Measurements from ENCODE around the gene CCT8L2.
"Not testable (repeated sequence)": the region's sequence is repeated elsewhere in the genome, so short reads cannot be mapped to it uniquely, and the experiment has no call there.

Gene CCT8L2, protein sequence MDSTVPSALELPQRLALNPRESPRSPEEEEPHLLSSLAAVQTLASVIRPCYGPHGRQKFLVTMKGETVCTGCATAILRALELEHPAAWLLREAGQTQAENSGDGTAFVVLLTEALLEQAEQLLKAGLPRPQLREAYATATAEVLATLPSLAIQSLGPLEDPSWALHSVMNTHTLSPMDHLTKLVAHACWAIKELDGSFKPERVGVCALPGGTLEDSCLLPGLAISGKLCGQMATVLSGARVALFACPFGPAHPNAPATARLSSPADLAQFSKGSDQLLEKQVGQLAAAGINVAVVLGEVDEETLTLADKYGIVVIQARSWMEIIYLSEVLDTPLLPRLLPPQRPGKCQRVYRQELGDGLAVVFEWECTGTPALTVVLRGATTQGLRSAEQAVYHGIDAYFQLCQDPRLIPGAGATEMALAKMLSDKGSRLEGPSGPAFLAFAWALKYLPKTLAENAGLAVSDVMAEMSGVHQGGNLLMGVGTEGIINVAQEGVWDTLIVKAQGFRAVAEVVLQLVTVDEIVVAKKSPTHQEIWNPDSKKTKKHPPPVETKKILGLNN

DNA sequence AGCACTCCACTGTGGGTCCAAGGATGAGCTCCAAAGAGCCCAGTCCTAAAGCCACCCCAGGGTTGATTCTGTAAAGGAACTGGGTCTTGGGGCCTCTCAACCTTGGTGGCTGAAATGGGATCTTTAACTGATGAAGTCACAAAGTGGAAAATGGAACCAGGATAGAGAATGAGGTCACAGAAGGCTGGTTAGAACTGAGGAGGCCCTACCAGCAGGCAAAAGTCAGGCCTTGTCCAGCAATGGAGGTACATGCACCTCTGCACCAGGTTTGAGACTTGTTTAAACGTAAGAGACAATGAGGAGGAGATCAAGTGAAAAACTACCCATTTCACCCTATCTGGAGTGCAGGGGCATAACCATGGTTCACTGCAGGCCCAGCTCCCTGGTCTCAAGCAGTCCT lies at the start of gene CCT8L2:
Gene CCT8L2 (minus strand): TSS at position 101 of the 400 bp plus-strand sequence. CDS start 260 bp downstream, outside the sequence.
- not testable (repeated sequence) for DNase-seq

DNA sequence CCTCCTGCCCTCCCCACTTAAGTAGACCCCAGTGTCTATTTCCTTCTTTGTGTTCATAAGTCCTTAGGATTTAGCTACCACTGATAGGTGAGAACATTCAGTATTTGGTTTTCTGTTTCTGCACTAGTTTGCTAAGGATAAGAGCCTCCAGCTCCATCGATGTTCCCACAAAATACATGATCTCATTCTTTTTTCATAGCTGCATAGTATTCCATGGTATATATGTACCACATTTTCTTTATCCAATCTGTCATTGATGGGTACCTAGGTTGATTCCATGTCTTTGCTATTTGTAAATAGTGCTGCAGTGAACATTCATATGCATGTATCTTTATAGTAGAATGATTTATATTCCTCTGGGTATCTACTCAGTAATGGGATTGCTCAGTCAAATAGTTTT lies 42.8 kb upstream of the CCT8L2 start:
- DNase-seq: not testable (repeated sequence)

DNA sequence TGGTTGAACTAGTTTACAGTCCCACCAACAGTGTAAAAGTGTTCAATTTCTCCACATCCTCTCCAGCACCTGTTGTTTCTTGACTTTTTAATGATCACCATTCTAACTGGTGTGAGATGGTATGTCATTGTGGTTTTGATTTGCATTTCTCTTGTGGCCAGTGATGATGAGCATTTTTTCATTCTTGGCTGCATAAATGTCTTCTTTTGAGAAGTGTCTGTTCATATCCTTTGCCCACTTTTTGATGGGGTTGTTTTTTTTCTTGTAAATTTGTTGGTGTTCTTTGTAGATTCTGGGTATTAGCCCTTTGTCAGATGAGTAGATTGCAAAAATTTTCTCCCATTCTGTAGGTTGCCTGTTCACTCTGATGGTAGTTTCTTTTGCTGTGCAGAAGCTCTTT lies 41.5 kb upstream of the CCT8L2 start:
- DNase-seq: not testable (repeated sequence)

DNA sequence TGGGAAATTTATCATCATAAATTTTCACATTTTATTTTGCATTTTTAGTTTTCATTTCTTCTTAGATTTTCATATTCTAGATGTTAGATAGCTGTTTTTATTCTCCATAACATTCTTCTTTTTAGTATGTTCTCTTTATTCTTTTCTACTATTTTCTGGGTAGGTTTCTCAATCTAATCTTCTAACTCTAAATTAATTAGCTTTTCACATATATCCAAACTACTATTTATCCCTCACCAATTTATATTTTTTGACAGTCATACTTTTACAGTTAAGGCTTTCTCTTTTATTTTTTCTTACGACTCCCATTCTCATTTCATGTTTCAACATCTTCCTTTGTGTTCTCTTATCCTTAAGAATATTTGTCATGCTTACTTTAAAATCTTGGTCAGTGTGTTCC lies 35.9 kb upstream of the CCT8L2 start:
- not testable (repeated sequence) for DNase-seq

DNA sequence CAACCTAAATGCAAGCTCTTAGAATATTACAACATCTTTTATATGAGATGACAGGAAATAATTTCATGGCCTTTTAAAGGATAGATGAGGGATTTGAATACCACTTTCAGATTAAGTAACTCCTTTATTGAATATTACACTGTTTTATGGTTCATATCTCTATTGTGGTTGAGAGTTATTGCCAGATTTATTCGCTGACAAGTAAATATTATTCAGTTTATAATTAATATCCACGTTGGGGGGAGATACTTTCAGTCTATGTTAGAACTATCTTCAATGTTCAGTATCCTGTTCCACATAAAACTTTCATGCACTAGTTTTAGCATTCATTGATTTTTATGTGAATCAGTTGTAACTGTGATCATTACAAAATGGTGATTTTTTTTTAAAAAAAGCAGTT lies 32.4 kb upstream of the CCT8L2 start:
- DNase-seq: not testable (repeated sequence)

DNA sequence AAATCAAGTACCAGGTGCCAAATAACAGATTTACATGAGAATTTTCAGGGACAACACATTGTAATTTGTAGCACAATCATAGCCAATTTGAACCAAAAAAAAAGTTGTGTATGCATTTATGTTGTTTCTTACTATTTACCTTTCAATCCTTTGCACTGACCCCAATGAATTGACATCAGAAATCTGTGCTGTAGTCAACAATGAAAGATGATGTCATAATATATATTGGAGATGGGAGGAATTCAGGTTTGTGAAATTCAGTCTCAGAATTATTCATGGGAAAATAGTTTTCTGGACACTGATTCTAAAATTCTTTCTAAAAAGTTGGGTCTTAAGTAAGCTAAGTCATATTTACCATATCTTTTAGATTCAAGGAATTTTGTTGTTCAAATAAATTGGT lies 31.0 kb upstream of the CCT8L2 start:
- DNase-seq: not testable (repeated sequence)

DNA sequence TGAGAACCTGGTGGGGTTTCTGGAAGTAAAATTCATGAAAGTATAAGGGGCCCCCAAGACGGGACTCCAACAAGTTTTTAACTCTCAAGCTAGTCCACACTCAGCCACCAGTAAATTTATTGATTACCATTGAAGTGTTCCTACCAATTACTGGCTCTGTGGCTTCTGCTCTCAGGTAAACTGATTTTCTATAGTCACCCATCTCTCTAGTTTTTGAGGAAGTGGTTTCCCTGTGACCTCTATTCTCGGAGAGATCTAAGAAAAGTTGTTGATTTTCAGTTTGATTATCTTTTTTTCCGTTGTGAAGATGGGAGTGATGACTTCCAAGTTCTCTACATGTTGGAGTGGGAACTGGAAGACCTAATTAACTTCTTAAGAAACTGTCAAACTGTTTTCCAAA lies 24.9 kb upstream of the CCT8L2 start:
- not testable (repeated sequence) for DNase-seq

DNA sequence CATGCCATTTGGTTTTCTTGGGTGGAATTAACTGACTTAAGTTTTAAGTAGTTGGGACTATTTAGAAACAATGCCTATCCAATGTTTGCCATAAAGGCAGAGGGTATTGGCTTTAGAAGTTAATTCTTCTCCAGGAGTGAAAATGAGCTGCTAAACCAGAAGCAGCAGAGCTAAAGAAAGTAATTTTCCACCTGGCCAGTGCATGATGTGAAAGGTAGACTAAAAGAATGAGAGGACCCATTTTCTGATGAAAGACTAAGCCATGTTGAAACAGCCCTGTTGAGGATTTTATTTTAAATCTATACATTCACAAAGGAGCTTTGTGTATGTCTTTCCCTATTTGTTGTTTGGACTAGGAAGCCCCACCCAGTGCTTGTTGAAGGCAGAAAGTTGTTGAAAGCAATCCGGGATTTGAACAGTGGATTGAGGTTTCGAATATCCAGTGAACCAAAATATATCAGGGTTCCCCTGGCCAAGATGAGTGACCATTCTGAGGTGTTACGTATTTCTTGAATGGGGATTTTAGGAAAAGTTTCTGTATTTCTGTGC lies 23.9 kb upstream of the CCT8L2 start:
- DNase-seq: not testable (repeated sequence)

DNA sequence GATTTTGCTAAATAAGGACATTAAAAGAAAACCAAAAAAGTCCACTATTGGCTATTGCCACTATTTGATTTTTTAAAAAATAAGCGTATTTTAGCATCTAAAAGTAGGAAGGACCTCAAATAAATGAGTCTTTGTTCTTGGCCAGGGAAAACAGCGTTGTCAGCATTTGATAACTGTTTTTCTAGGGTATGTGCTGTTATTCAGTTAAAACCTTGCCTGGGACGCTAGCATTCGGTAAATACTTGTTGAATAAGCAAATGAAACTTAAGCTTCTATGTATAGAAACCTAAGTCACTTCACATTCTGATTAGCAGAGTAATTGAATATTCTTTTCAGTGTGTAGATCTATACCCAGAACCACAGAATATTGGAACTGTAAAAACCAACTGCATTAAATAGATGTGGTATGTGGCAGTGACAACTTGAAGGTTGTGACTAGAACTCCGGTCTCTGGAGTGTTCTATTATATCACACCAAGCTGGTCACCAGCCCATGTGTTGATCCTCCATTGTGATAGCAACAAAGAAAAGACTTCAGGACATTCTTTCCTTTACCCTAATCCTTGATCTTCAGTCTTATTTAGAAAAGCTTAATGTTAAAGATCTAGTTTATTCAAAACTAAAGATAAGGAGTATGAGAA lies 23.1 kb upstream of the CCT8L2 start:
- not testable (repeated sequence) for DNase-seq

DNA sequence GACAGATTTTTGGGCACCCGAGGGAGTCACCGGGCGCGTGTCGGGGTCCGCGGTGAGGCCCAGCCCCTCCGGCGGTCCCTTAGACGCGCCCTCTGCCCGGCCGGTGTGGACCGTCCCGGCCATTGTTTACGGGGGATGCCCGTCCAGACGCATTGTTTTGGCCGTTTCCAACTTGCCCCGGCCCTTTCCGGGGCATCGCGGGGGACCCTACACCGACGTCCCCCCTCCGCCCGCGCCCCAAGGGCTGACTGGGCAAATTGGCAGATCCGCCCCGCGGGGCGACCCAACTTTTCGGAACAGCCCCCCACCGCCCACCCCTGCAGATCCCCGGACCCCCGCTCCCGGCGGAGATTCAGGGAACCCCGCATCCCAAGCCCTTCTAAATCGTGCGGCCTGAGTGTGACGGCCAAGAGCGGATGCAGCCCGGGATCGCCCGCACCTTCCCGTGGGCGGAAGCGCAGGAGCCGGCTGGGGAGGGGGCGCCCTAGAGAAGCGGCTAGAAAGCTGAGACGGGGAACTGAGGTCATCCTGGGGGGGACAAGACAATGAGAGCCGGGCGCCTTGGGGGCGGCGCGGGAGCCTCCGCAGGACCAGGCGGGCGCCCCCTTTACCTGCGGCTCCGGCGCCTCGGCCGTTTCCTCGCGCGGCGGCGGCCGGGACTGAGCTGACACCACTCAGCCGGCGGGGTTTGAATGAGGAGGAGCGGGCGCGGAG lies 17.1 kb upstream of the CCT8L2 start:
- no peak for DNase-seq

DNA sequence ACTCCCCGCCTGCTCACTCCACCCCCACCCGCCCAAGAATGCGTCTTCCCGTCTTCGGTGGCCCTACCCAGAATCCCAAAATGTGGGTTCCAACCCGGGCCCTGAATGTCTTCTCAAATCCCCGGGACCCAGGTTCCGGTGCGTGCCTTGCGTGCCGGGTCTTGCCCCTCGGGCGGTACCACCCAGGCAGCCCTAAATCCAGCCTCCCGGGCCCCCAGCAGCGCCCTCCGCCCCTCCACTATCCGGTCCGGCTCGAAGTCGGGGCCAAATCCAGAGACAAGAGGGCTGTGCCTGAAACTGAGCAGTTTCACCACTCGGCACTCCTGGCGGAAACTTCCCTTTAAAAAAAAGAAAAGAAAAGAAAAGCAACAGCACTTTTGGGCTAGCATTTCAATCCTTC lies 16.3 kb upstream of the CCT8L2 start:
- no peak for DNase-seq

DNA sequence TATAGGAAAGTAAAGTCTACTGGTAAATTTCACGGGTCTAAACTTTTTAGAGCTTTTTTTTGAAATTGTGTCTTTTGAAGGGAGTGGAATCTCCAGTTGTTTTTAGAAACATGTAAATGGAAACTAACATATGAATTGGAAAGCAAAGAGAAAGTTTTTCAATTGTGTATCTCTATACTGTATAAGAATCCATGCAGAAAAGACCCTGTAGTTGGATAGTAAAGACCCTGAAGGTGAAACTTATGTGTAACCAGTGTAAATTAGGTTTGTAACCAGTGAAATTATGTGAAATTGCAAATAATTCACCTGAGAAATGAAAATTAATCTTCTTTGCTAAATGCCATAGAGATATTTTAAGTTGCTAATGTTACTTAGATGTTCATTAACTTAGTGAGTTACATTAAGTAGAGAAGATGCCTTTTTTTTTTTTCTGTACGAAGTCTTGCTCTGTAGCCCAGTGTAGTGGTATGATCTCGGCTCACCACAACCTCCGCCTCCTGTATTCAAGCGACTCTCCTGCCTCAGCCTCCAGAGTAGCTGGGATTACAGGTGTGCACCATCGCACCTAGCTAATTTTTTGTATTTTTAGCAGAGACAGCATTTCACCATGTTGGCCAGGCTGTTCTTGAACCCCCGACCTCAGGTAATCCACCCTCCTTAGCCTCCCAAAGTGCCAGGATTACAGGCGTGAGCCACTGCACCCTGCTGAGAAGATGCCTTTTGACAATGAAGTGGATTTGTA lies 11.8 kb upstream of the CCT8L2 start:
- DNase-seq: not testable (repeated sequence)

DNA sequence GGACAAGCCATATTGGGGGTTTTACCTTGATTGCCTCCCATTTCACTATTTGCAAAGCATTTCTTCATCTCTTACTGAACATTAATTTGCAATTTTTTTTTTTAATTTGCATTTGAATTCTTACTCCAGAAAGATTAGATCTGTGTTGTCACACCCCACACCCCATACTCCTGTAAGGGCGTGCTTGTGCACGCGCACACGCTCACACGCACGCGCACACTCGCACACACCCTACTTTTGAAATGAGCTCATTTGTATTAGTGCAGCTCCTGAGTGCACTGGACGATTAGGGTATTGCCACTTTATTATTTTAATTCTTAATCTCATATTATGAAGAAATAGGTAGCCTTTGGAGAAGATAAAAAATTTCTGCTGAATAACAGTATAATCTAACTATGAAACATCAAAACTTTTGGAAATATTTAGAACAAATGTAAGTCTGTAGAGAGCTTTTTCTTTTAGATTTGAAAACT lies 11.2 kb upstream of the CCT8L2 start:
- DNase-seq: not testable (repeated sequence)

DNA sequence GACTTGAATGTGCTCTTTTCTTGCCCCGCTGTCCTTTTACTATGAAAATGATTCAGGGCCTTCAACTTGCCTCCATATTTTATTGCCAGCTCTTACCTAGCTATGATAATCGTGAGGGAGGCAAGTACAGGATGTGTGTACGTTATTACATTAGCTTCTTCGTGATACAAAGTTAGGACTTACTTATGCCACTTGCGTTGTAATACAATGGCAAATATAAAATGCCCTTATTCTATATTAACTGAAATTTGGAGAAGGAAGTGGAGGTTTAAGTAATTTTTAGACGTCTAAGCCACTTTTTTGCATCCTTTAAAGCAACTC lies 10.8 kb upstream of the CCT8L2 start:
- no peak for DNase-seq

DNA sequence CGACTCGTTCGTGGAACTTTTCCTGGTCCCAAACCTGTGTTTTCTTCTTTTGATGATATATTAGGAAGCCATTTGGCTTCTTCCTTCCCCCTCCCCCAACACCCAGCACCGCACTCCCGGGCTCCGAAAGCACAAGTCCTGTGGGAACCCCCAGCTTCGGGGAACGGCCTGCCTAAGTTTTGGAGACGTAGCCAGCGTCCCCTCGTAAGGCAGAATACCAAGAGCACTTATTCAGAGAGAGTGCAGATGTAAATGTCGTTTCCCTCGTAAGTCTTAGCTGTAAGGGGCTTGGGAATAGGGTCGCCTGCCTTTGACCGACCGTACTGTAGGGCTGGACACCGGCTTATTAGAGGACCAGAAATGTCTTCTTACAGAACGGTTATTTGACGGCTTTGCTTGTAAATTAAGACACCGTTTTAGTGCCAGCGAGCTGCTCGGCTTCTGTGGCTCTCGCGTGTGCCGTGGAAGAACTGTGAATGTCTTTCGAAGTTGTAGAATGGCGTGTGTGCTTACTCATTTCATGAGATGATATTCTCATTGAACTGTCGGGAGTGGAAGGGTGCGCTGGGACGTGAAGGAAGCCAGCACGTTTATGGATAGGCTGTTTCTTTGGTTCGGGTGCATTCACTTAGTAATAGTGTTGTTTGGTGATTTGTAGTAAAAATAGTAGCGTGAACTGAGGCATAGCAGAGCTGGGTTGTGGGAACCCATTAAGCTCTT lies 10.3 kb upstream of the CCT8L2 start:
- not testable (repeated sequence) for DNase-seq

DNA sequence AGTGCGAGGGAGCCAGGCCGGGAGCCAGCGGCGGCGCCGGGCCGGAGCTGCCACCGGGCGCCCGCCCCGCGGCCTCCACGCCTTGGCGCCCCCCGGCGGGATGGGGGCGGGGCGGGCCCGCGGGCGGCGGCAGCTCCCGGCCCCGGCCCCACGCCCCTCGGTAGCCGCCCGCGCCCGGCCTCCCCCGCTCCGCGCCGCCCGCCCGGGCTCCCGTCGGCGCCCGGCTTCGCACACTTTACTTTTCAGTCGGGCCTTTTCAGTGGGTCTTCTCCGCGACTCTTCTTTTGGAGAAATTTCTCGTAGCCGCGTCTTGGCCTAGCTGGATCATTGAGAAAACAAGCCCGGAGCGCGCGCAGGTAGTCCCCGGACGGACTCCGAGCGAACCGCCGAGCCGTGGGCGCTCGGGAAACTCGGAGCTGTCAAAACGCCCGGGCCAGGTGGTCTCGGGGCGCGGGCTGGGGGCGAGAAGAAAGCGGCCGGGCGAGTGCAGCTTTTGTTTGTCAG lies 9.7 kb upstream of the CCT8L2 start:
- DNase-seq: not testable (repeated sequence)

DNA sequence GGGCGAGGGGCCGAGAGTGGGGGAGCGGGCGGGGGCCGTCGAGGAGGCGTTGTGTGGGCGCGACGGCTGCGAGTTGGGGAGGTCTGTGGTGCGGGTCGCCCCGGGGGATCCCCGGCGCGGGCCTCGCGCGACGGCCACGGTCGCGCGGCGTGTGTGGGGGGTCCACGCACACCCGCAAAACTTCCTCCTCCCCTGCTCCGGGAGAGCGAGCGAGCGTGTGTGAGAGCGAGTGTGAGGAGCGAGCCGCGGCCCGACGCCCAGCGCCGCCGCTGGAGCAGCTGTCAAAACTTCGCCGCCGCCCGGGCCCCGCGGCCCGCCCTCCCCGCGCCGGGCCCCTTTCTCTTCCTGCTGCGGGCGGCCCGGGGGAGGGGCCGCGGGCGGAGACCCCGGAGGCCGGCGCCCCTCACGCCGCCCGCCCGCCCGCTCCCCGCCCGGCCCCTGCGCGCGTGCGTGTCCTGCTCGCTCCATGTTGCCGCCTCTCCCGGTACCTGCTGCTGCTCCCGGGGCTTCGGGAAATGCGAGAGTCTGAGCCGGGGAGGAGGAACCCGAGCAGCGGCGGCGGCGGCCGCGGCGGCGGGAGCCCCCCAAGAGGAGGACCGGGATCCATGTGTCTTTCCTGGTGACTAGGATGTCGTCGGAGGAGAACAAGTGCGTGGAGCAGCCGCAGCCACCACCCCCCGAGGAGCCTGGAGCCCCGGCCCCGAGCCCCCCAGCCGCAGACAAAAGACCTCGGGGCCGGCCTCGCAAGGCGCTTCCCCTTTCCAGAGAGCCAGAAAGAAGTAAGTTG lies 9.0 kb upstream of the CCT8L2 start:
- no peak for DNase-seq

DNA sequence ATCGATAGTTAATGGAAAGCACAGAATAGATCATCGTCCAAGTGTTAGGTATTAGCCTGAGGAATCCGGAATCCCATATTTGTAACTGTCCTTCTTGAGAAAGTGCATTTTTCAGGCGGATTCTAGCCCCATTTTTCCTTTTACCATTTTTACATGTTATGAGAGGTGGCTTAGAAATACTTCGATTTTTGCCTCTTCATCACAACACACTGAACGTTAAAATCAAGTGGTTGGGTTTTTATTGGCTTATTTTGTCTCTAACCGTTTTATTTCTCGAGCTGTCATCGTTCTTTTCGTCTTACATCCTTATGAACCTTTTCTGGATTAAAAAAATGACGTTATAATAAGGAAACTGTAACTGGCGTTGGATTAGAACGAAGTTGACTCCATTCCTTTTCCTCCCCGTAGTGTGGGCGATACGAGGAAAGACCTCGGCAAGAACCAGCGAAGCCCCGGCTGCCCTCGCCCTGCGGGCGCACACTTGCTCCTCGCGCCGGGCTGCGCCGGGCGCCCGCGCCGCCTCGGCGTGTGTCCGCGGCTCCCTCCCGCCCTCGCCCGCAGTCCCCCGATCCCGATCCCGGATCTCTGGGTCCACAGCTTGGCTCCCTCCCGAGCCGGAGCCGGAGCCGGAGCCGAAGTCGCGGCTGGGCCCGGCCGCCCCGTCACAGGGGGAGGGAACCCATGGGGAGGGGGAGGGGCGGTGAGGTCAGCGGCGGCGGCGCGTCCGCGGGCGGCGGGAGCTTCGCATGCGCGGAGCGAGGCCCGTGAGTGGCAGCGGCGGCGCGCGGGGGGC lies 8.2 kb upstream of the CCT8L2 start:
- not testable (repeated sequence) for DNase-seq

DNA sequence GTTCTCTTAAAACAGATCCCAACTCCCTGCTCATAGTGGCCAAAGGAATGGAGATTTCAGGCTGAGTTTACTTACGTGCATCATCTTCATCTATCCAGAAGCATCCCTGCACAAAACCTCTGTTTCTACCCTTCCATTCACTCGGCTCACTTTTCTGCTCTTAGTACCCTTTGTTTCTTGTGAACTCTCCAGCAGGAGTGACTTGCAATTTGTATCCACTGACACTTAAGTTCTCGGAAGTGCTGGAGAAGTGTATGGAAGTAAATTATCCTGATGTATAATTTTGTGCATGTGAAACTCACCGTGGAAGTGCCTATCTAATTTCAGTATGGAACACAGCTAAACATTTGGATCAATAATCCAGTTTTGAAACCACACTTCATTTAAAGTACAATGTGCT lies 7.0 kb upstream of the CCT8L2 start:
- DNase-seq: not testable (repeated sequence)

DNA sequence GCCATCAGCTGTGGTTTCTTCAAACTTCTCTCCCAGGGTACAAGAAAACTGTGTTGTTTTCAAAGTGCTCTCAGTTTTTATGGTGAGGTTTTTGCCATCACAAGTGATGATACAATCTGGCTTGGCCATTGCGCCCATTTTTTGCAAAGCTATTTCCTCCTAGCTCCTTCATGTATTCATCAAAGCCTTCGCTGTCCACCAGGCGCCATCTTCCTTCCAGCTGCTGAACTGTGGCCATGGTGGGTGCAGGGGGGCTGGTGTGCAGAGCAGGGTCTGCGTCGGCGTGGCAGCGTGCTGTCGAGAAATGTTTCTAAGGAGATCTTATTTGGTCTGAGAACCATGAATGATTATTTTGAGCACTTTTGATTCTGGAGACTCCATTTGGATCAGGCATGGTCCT lies 2.6 kb upstream of the CCT8L2 start:
- not testable (repeated sequence) for DNase-seq

All from SHP77 treated with DMSO at 0.1 percent for 48 hours (cell line).